Lung (tissue), 12 donors: ENCODE results near the gene RASGRP2. TPM values are rescaled to one million over a fixed set of nuclear protein-coding genes. Genes with fewer than 3 reads are reported as not detected.

ENCODE experiments used
- ATAC-seq: fragments of 200-7000 bp; cut with Tn5 transposase; one replicate; pipeline ENCODE4 v1.9.1; 2020; ENCODE audit warnings: moderate number of reproducible peaks; ENCODE audit not compliant: insufficient read depth, low FRiP score
- DNase-seq, 3 donors: peaks; one replicate each; pipeline ENCODE4 v3.0.0-alpha.2; 2013 to 2017
- H3K27ac ChIP-seq, 2 donors: one replicate each; pipeline ENCODE4 v1.5.1; 2013; ENCODE audit warnings: mild to moderate bottlenecking in 2 of 2, moderate library complexity in 2 of 2, control low read depth in 1 of 2, inconsistent platforms in 1 of 2, low read depth in 1 of 2, low read length in 1 of 2
- H3K27me3 ChIP-seq, 3 donors: one replicate each; pipeline ENCODE4 v1.5.1; 2013; ENCODE audit warnings: low read length in 2 of 3; ENCODE audit not compliant: control insufficient read depth in 3 of 3, insufficient read depth in 3 of 3
- H3K36me3 ChIP-seq, 4 donors: one replicate each; pipeline ENCODE4 v1.5.1; 2013; ENCODE audit warnings: low read length in 4 of 4, mild to moderate bottlenecking in 1 of 4, moderate library complexity in 1 of 4; ENCODE audit not compliant: control insufficient read depth in 4 of 4, insufficient read depth in 4 of 4
- H3K4me1 ChIP-seq, 5 donors: one replicate each; pipeline ENCODE4 v1.5.1; 2013; ENCODE audit warnings: low read length in 5 of 5, mild to moderate bottlenecking in 2 of 5, moderate library complexity in 1 of 5; ENCODE audit not compliant: control insufficient read depth in 5 of 5, insufficient read depth in 5 of 5
- H3K4me3 ChIP-seq: one replicate; pipeline ENCODE4 v1.5.1; 2013; ENCODE audit warnings: mild to moderate bottlenecking, control low read depth, moderate library complexity
- H3K9ac ChIP-seq, 2 donors: one replicate each; pipeline ENCODE4 v1.5.1; 2013; ENCODE audit warnings: low read length in 2 of 2, control low read depth in 1 of 2; ENCODE audit not compliant: insufficient read depth in 1 of 2
- H3K9me3 ChIP-seq, 4 donors: one replicate each; pipeline ENCODE4 v1.5.1; 2013; ENCODE audit warnings: low read length in 3 of 4, mild to moderate bottlenecking in 1 of 4, moderate library complexity in 1 of 4; ENCODE audit not compliant: control insufficient read depth in 4 of 4, insufficient read depth in 3 of 4
- WGBS, 2 donors: extraction: QIAGEN DNeasy Blood & Tissue Kit; methylation state at CpG; one replicate each; pipeline ENCODE4 v1.1.7; 2013; 5-methylcytosine and 5-hydroxymethylcytosine counted together
- polyA plus RNA-seq, 2 donors: library from polyadenylated mRNA; stranded (reverse); fragments of 200-250 nt; gene quantifications; one replicate each; pipeline ENCODE4 v1.2.1, GENCODE V29; 2013
- total RNA-seq, 2 donors: library from RNA; depleted of rRNA in 1 of 2; stranded (reverse); fragments of >200 nt in 1 of 2; gene quantifications; one replicate each; pipeline ENCODE4 v1.2.1, GENCODE V29; 2014 to 2021
- TF ChIP-seq, protein P1 (sequence below): IDR thresholded peaks from 2 replicates; pipeline ENCODE4 v1.5.1; 2012; ENCODE audit warnings: mild to moderate bottlenecking; ENCODE audit errors: control extremely low read depth, extremely low read depth
- donor health status: control.
- donor health status: control.
- donor health status: Bipolar disorder and iron deficiency.
- donor health status: healthy.
- donor health status: DM: yes; HTN: yes; CAD: no.

RASGRP2 gene
- total and polyA plus RNA-seq, 4 donors = 20.0 to 46.4 (median 30.8) TPM

DNA sequence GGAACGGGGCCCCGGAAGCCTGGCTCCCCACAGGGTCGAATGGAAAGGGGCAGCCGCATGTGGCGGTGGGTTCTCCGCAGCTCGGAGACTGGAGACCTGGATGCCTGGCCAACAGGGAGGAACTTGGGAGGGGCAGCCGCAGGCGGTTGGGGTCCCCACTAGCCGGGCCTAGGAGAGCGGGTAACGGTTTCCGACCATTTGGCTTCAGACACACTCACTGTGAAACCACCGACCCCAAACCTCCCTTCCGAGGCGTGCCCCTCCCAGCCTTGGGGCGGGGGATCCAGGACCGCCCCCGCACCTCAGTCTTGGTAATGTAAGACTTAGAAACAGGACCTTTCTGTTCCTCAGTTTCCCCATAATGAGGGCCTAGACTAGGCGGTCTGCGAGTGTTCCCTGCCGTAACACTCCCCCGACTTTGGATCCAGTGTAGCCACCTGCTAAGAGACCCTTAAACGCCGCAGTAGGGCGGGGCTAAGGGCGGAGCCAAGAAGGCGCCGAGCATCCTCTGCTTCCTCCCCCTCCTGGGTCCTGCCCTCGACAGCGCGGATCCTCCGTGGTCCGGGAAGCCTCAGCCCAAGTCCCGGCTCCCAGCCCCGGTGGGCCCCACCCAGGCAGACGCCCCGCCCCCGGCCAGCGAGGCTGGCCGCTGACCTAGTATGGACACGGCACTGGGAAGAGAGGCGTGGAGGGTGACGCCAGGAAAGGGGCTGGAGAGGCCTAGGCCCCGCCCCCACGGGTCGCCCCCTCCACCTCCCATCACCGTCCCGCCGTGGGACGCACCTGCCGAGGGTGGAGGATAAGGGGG is 1.8 kb upstream of the RASGRP2 start:
- Histone ChIP-seq H3K36me3 (peaks cover 0 to 2% (median 0%) of the 10 kb centered on the region in 4 donors), H3K4me3 (peak overlapping the region; percentile 44), H3K9me3 (no peaks in the 10 kb centered on the region), H3K9ac (no peak overlapping the region), H3K27ac (peak overlapping the region; percentile 86 to 91), H3K27me3 (peaks cover 0 to 45% (median 20%) of the 10 kb centered on the region in 3 donors), H3K4me1 (peaks cover 0 to 31% (median 10%) of the 10 kb centered on the region in 5 donors)
- ATAC-seq (peak; percentile 53), DNase-seq (peak in 2 of 3 donors; percentile 39 to 56)
- 0 to 1% methylated on average over 44 to 52 of the region's 52 CpGs for WGBS, 2 donors
- TF ChIP-seq, protein P1, sequence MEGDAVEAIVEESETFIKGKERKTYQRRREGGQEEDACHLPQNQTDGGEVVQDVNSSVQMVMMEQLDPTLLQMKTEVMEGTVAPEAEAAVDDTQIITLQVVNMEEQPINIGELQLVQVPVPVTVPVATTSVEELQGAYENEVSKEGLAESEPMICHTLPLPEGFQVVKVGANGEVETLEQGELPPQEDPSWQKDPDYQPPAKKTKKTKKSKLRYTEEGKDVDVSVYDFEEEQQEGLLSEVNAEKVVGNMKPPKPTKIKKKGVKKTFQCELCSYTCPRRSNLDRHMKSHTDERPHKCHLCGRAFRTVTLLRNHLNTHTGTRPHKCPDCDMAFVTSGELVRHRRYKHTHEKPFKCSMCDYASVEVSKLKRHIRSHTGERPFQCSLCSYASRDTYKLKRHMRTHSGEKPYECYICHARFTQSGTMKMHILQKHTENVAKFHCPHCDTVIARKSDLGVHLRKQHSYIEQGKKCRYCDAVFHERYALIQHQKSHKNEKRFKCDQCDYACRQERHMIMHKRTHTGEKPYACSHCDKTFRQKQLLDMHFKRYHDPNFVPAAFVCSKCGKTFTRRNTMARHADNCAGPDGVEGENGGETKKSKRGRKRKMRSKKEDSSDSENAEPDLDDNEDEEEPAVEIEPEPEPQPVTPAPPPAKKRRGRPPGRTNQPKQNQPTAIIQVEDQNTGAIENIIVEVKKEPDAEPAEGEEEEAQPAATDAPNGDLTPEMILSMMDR = no peak

DNA sequence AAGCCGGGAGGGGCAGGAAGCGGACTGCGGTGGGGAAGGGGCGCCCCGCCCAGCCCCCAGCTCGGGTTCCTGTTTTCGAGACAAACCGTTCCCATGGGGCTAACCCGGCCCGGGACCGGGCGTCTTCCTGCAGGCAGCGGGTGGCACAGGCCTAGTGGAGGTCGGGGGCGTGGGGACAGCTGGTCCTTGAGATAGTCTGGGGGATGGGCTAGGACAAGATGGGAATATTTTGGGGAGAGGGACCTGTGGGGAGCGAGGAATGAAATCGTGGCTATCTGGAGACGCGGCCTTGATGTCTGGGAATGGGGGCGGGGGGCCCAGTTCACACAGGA is 1.2 kb upstream of the RASGRP2 start:
- TF ChIP-seq, protein P1 = no peak
- Histone ChIP-seq H3K27ac (peak overlapping the region; percentile 86 to 91), H3K9ac (no peak overlapping the region), H3K9me3 (no peaks in the 10 kb centered on the region), H3K4me3 (peak overlapping the region; percentile 44), H3K27me3 (peaks cover 0 to 50% (median 25%) of the 10 kb centered on the region in 3 donors), H3K36me3 (peaks cover 0 to 2% (median 0%) of the 10 kb centered on the region in 4 donors), H3K4me1 (peaks cover 0 to 31% (median 10%) of the 10 kb centered on the region in 5 donors)
- DNase-seq (peak; percentile 49 to 68 (median 55)), ATAC-seq (no peak)
- WGBS, 2 donors = 0% methylated on average over 20 of the region's 20 CpGs

DNA sequence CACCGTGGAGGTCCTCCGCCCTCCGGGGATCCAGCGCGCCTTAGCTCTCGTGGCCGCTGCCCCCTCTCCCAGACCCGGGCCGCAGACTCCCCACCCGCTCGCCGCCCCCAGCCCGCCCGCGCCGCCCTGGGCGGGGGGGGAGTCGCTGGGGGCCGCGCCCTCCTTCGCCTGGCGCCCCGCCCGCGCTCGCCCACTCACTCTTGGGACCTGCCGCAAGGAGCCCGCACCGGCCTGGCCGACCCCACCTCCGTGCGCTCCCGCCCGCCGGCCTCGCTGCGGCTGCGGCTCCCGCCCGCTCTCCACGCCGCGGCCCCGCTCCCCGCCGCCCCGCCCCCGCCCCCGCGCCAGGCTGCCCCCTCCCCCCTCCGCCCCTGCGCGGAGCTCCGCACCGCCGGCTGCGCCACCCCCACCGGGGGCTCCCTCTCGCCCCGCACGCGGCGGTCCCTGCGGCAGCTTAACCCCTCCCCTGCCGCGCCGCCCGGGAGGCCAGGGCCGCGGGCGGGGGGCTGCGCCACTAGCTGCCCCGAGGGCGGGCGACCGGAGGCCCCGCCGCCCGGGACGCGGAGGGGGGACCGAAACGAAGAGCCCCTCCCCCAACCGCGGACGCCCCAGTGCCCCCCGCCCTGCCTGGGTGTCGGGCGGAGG is 724 bp upstream of the RASGRP2 start:
- Histone ChIP-seq H3K9me3 (no peaks in the 10 kb centered on the region), H3K36me3 (peaks cover 0 to 2% (median 0%) of the 10 kb centered on the region in 4 donors), H3K27me3 (peaks cover 0 to 54% (median 28%) of the 10 kb centered on the region in 3 donors), H3K27ac (peak overlapping the region; percentile 86 to 91), H3K4me3 (peak overlapping the region; percentile 44), H3K9ac (no peak overlapping the region), H3K4me1 (peaks cover 0 to 31% (median 10%) of the 10 kb centered on the region in 5 donors)
- 1% methylated on average over 38 to 89 of the region's 89 CpGs for WGBS, 2 donors
- ATAC-seq (no peak), DNase-seq (no peak)
- TF ChIP-seq, protein P1 = no peak
